HG03196 (cell line): ENCODE data around the gene AGO1.
"Not testable (repeated sequence)": the region's sequence is repeated elsewhere in the genome, so short reads cannot be mapped to it uniquely, and the experiment has no call there.

Experiments used
- ATAC-seq: cut with Tn5 transposase; IDR thresholded peaks from one replicate; pipeline ENCODE4 v1.9.1; 2021; ENCODE audit not compliant: unreplicated experiment

AGO1 gene

GRCh38 chr1:35968396-35968795, 85.4 kb downstream of the AGO1 start:
- no peak for ATAC-seq

GRCh38 chr1:35971601-35972000, 88.6 kb downstream of the AGO1 start:
- no peak for ATAC-seq

GRCh38 chr1:35972631-35973030, 89.6 kb downstream of the AGO1 start:
- not testable (repeated sequence) for ATAC-seq

GRCh38 chr1:35980090-35980489, 97.1 kb downstream of the AGO1 start:
- ATAC-seq, result no peak
